ENCODE data around the gene MAP3K7.

The MAP3K7 gene

GRCh38 chr6:90586836-90587638, at the start of gene MAP3K7:
MAP3K7 (minus strand) TSS chr6:90587072; CDS start chr6:90586883, 189 bp downstream.
- H3K4me3 ChIP-seq (ENCODE audit: low read depth, low read length): peak within 1 kb of the TSS; percentile 99
- peak; percentile 93 for DNase-seq (ENCODE audit: low read depth)
- TF ChIP-seq CTCF (IDR thresholded peaks at IDR 0.05; ENCODE audit: low read depth, low read length, missing control alignments): no peak

- H3K4me3 ChIP-seq (ENCODE audit: low read depth, low read length): no peak overlapping the region
- DNase-seq (ENCODE audit: low read depth): no peak
- no peak for TF ChIP-seq CTCF (IDR thresholded peaks at IDR 0.05; ENCODE audit: low read depth, low read length, missing control alignments)
Observed at GRCh38 chr6:90631046-90631445, 44.2 kb upstream of the MAP3K7 start.

- TF ChIP-seq CTCF (IDR thresholded peaks at IDR 0.05; ENCODE audit: low read depth, low read length, missing control alignments): no peak
- DNase-seq (ENCODE audit: low read depth): no peak
- no peak overlapping the region for H3K4me3 ChIP-seq (ENCODE audit: low read depth, low read length)
Observed at GRCh38 chr6:90621581-90621980, 34.7 kb upstream of the MAP3K7 start.

GRCh38 chr6:90619221-90619620, 32.3 kb upstream of the MAP3K7 start:
- no peak for TF ChIP-seq CTCF (IDR thresholded peaks at IDR 0.05; ENCODE audit: low read depth, low read length, missing control alignments)
- DNase-seq (ENCODE audit: low read depth): no peak
- no peak overlapping the region for H3K4me3 ChIP-seq (ENCODE audit: low read depth, low read length)

- no peak for DNase-seq (ENCODE audit: low read depth)
- no peak for TF ChIP-seq CTCF (IDR thresholded peaks at IDR 0.05; ENCODE audit: low read depth, low read length, missing control alignments)
- no peak overlapping the region for H3K4me3 ChIP-seq (ENCODE audit: low read depth, low read length)
Observed at GRCh38 chr6:90612313-90612680, 25.4 kb upstream of the MAP3K7 start.

GRCh38 chr6:90611543-90612312, 24.9 kb upstream of the MAP3K7 start:
- H3K4me3 ChIP-seq (ENCODE audit: low read depth, low read length): peak overlapping the region; percentile 52
- no peak for TF ChIP-seq CTCF (IDR thresholded peaks at IDR 0.05; ENCODE audit: low read depth, low read length, missing control alignments)
- DNase-seq (ENCODE audit: low read depth): no peak

Measured in GM12864 (cell line).